GM19035 (cell line): ENCODE data around the gene BCL2L11.
A peak's percentile ranks its signal among the peaks of the same experiment; 100 is the strongest.

ENCODE experiments used
- ATAC-seq: cut with Tn5 transposase; IDR thresholded peaks from one replicate; pipeline ENCODE4 v1.9.1; 2021; ENCODE audit not compliant: unreplicated experiment

Gene BCL2L11

GRCh38 chr2:111117598-111118480 lies 2.9 kb upstream of the BCL2L11 start:
- ATAC-seq, result no peak

- ATAC-seq, result no peak
Observed at GRCh38 chr2:111118481-111118980, 2.2 kb upstream of the BCL2L11 start.

GRCh38 chr2:111118981-111119821 lies 1.5 kb upstream of the BCL2L11 start:
- ATAC-seq, result no peak

- no peak for ATAC-seq
Observed at GRCh38 chr2:111119822-111120252, 877 bp upstream of the BCL2L11 start.

GRCh38 chr2:111121028-111121827 lies 514 bp downstream of the BCL2L11 start:
- ATAC-seq, result no peak

GRCh38 chr2:111121828-111122630 lies 1.3 kb downstream of the BCL2L11 start:
- ATAC-seq, result peak; percentile 48

GRCh38 chr2:111122631-111123421 lies 2.1 kb downstream of the BCL2L11 start:
- peak; percentile 0 for ATAC-seq

GRCh38 chr2:111123751-111124150 lies 3.0 kb downstream of the BCL2L11 start:
- no peak for ATAC-seq

GRCh38 chr2:111126581-111126980 lies 5.9 kb downstream of the BCL2L11 start:
- no peak for ATAC-seq

- no peak for ATAC-seq
Observed at GRCh38 chr2:111127351-111127750, 6.6 kb downstream of the BCL2L11 start.

GRCh38 chr2:111128096-111128495 lies 7.4 kb downstream of the BCL2L11 start:
- no peak for ATAC-seq

- no peak for ATAC-seq
Observed at GRCh38 chr2:111133603-111134002, 12.9 kb downstream of the BCL2L11 start.

GRCh38 chr2:111134055-111134454 lies 13.3 kb downstream of the BCL2L11 start:
- ATAC-seq, result no peak

GRCh38 chr2:111135237-111135909 lies 14.7 kb downstream of the BCL2L11 start:
- no peak for ATAC-seq

- no peak for ATAC-seq
Observed at GRCh38 chr2:111135910-111136297, 15.2 kb downstream of the BCL2L11 start.

GRCh38 chr2:111138839-111139238 lies 18.1 kb downstream of the BCL2L11 start:
- no peak for ATAC-seq

GRCh38 chr2:111139637-111140317 lies 19.1 kb downstream of the BCL2L11 start:
- ATAC-seq, result no peak

- no peak for ATAC-seq
Observed at GRCh38 chr2:111140815-111141214, 20.1 kb downstream of the BCL2L11 start.
